CD14-positive monocyte (primary cell): Measurements from ENCODE around the gene SMPD2. TPM values are rescaled to one million over a fixed set of nuclear protein-coding genes. Genes with fewer than 3 reads are reported as not detected.

Experiments
- DNase-seq, 3 donors: peaks; one replicate each; pipeline ENCODE4 v3.0.0-alpha.2; 2011 to 2022
- H2AFZ ChIP-seq: 2 replicates; pipeline ENCODE4 v1.6.0; 2012; ENCODE audit warnings: mild to moderate bottlenecking, low read depth, low read length, inconsistent platforms; ENCODE audit not compliant: insufficient read depth, poor library complexity, severe bottlenecking
- H3K27ac ChIP-seq, 2 donors: 1 replicate in 1 of 2; 2 replicates in 1 of 2; pipeline ENCODE4 v1.5.1; 2012 to 2013; ENCODE audit warnings: low read length in 2 of 2, control low read depth in 1 of 2, inconsistent platforms in 1 of 2, low read depth in 1 of 2, mild to moderate bottlenecking in 1 of 2
- H3K27me3 ChIP-seq, 2 donors: one replicate each; pipeline versions ENCODE4 v1.6.0 to v1.6.1; 2011 to 2013; ENCODE audit warnings: low read length in 2 of 2; ENCODE audit not compliant: control insufficient read depth in 2 of 2, insufficient read depth in 2 of 2
- H3K36me3 ChIP-seq, 2 donors: replicated peaks in 1 of 2; 1 replicate in 1 of 2; 2 replicates in 1 of 2; pipeline versions ENCODE4 v1.5.1 to v1.6.1; 2012 to 2013; ENCODE audit warnings: low read length in 2 of 2, control low read depth in 1 of 2, inconsistent platforms in 1 of 2, mild to moderate bottlenecking in 1 of 2; ENCODE audit not compliant: insufficient read depth in 2 of 2, control insufficient read depth in 1 of 2
- H3K4me1 ChIP-seq, 2 donors: 1 replicate in 1 of 2; 2 replicates in 1 of 2; pipeline versions ENCODE4 v1.5.1 to v1.6.1; 2012 to 2013; ENCODE audit warnings: low read length in 2 of 2, control low read depth in 1 of 2, inconsistent platforms in 1 of 2, mild to moderate bottlenecking in 1 of 2, moderate library complexity in 1 of 2; ENCODE audit not compliant: insufficient read depth in 2 of 2, control insufficient read depth in 1 of 2
- H3K4me2 ChIP-seq: replicated peaks from 2 replicates; pipeline ENCODE3; 2012; ENCODE audit warnings: low read length, moderate library complexity, mild to moderate bottlenecking; ENCODE audit not compliant: poor library complexity, severe bottlenecking; ENCODE audit errors: extremely low read depth
- H3K4me3 ChIP-seq, 3 experiments: fragments of 200-600 bp in 1 of 3; sonication (generic) in 1 of 3; replicated peaks in 1 of 3; 1 replicate in 2 of 3; 2 replicates in 1 of 3; pipeline ENCODE4 v1.5.1; 2011 to 2013; ENCODE audit warnings: low read length in 3 of 3, mild to moderate bottlenecking in 3 of 3, control low read depth in 2 of 3, low read depth in 2 of 3, inconsistent platforms in 1 of 3, moderate library complexity in 1 of 3
- H3K79me2 ChIP-seq: 2 replicates; pipeline ENCODE4 v1.6.0; 2012; ENCODE audit warnings: mild to moderate bottlenecking, control low read depth, inconsistent platforms, low read length, moderate library complexity; ENCODE audit not compliant: insufficient read depth
- H3K9ac ChIP-seq: 2 replicates; pipeline ENCODE4 v1.6.0; 2017; ENCODE audit warnings: low read length, mild to moderate bottlenecking; ENCODE audit not compliant: insufficient read depth, poor library complexity, severe bottlenecking
- H3K9me3 ChIP-seq, 2 donors: replicated peaks in 1 of 2; 1 replicate in 1 of 2; 2 replicates in 1 of 2; pipeline versions ENCODE4 v1.5.1 to v1.6.1; 2012 to 2013; ENCODE audit warnings: low read length in 2 of 2, control low read depth in 1 of 2; ENCODE audit not compliant: control insufficient read depth in 1 of 2, insufficient read depth in 1 of 2
- H4K20me1 ChIP-seq: 2 replicates; pipeline ENCODE4 v1.6.0; 2012; ENCODE audit warnings: mild to moderate bottlenecking, low read length, control low read depth, moderate library complexity; ENCODE audit not compliant: insufficient read depth
- H3K27ac Mint-ChIP-seq, 7 donors: one replicate each; pipeline ENCODE4 v1.8.0; 2020; ENCODE audit warnings: mild to moderate bottlenecking in 7 of 7, mixed read lengths in 7 of 7, moderate library complexity in 6 of 7, inconsistent platforms in 2 of 7
- H3K27me3 Mint-ChIP-seq, 3 donors: one replicate each; pipeline ENCODE4 v1.8.0; 2021 to 2022; ENCODE audit warnings: low read depth in 3 of 3, mild to moderate bottlenecking in 3 of 3, mixed read lengths in 3 of 3, moderate library complexity in 3 of 3, inconsistent platforms in 1 of 3
- H3K36me3 Mint-ChIP-seq, 2 donors: one replicate each; pipeline ENCODE4 v1.8.0; 2020; ENCODE audit warnings: mixed read lengths in 2 of 2, inconsistent platforms in 1 of 2, mild to moderate bottlenecking in 1 of 2
- H3K4me1 Mint-ChIP-seq: one replicate; pipeline ENCODE4 v1.8.0; 2020; ENCODE audit warnings: mild to moderate bottlenecking, mixed read lengths
- H3K4me3 Mint-ChIP-seq, 2 donors: one replicate each; pipeline ENCODE4 v1.8.0; 2020; ENCODE audit warnings: mild to moderate bottlenecking in 2 of 2, mixed read lengths in 2 of 2, moderate library complexity in 1 of 2
- H3K9me3 Mint-ChIP-seq, 7 donors: one replicate each; pipeline ENCODE4 v1.8.0; 2020 to 2022; ENCODE audit warnings: mixed read lengths in 7 of 7, mild to moderate bottlenecking in 6 of 7, moderate library complexity in 6 of 7, inconsistent platforms in 2 of 7
- CTCF ChIP-seq: fragments of 200-600 bp; IDR thresholded peaks from one replicate; pipeline ENCODE4 v1.8.0; 2022; ENCODE audit warnings: antibody characterized with exemption, mild to moderate bottlenecking
- WGBS: methylation state at CpG from one replicate; pipeline ENCODE4 v1.1.5; 2013; ENCODE audit warnings: missing lambda C conversion rate; ENCODE audit not compliant: insufficient coverage; 5-methylcytosine and 5-hydroxymethylcytosine counted together
- intact Hi-C, 2 donors: fragments of 100-400 bp; cut with micrococcal nuclease; formaldehyde crosslinking; loops; one replicate each; pipeline versions ENCODE4 v1.15.0 to v1.15.1; 2023
- polyA plus RNA-seq, 3 donors: library from polyadenylated mRNA; depleted of rRNA in 1 of 3; unstranded in 2 of 3; stranded (reverse) in 1 of 3; fragments of 300-500 nt in 2 of 3; fragments of >200 nt in 1 of 3; fragmentation: Illumina TruSeq in 2 of 3; gene quantifications; 1 replicate in 2 of 3; 2 replicates in 1 of 3; pipeline ENCODE4 v1.2.3, GENCODE V29; 2012 to 2021

Gene SMPD2
- polyA plus RNA-seq, 3 donors: 9.5 to 14.3 (median 12.3) TPM

DNA sequence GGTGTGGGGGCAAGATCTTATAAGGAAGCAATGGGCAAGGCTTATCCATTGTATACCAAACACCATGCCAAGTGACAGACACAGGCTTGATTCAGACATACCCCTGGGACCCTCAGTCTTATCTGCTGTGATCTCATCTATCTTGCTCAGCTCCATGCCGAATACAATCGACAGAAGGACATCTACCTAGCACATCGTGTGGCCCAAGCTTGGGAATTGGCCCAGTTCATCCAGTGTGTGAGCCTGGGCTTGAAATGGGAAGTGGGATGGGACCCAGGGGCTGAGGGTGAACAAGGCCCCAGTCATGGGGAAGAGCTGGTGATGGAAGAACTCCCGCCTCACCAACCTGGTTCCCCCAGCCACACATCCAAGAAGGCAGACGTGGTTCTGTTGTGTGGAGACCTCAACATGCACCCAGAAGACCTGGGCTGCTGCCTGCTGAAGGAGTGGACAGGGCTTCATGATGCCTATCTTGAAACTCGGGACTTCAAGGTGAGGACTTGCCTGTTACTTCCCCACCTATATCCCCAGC lies 1.9 kb downstream of the SMPD2 start:
- no peak overlapping the region for H2AFZ ChIP-seq
- Mint-ChIP-seq H3K27me3 (peaks cover 1 to 10% (median 4%) of the 10 kb centered on the region in 3 donors), H3K36me3 (peaks cover 42 to 50% of the 10 kb centered on the region in 2 donors), H3K9me3 (peaks cover 0 to 2% (median 0%) of the 10 kb centered on the region in 7 donors), H3K4me1 (peaks cover 31% of the 10 kb centered on the region), H3K4me3 (peak overlapping the region in 1 of 2 donors; percentile 42), H3K27ac (peak overlapping the region in 3 of 7 donors; percentile 5 to 46 (median 23))
- H3K4me2 ChIP-seq: no peak overlapping the region
- peaks cover 40 to 49% of the 10 kb centered on the region in 2 donors for H3K36me3 ChIP-seq
- peak overlapping the region in 1 of 3 experiments; percentile 87 for H3K4me3 ChIP-seq
- DNase-seq: no peak
- 100% methylated on average over 4 of the region's 6 CpGs for WGBS
- H3K27ac ChIP-seq: no peak overlapping the region
- H3K4me1 ChIP-seq: peaks cover 17 to 29% of the 10 kb centered on the region in 2 donors
- no peaks in the 10 kb centered on the region for H3K9me3 ChIP-seq
- intact Hi-C loops: loop anchor here (5.0 kb wide), 1 partner anchor 40 kb away; the partner anchor contains the start of gene ZBTB24 (in 2 of the 2)
- peaks cover 52% of the 10 kb centered on the region for H4K20me1 ChIP-seq
- peaks cover 6% of the 10 kb centered on the region for H3K79me2 ChIP-seq
- no peak overlapping the region for H3K9ac ChIP-seq
- H3K27me3 ChIP-seq: peaks cover 0 to 4% of the 10 kb centered on the region in 2 donors
- TF ChIP-seq CTCF: no peak

DNA sequence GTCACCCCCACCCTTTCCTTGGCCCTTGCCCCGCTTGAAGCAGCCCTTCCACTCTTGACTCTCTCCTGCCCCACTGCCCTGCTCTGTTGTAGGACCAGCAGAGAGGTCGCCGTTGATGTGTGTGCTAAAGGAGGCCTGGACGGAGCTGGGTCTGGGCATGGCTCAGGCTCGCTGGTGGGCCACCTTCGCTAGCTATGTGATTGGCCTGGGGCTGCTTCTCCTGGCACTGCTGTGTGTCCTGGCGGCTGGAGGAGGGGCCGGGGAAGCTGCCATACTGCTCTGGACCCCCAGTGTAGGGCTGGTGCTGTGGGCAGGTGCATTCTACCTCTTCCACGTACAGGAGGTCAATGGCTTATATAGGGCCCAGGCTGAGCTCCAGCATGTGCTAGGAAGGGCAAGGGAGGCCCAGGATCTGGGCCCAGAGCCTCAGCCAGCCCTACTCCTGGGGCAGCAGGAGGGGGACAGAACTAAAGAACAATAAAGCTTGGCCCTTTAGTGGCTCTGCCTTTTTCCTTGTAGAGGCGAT lies 3.0 kb downstream of the SMPD2 start:
- peaks cover 12% of the 10 kb centered on the region for H3K79me2 ChIP-seq
- no peak overlapping the region for H3K9ac ChIP-seq
- H3K27ac ChIP-seq: no peak overlapping the region
- H3K4me2 ChIP-seq: no peak overlapping the region
- H3K4me3 ChIP-seq: no peak overlapping the region
- no peak overlapping the region for H2AFZ ChIP-seq
- Mint-ChIP-seq H3K4me3 (no peak overlapping the region), H3K27me3 (peaks cover 1 to 11% (median 4%) of the 10 kb centered on the region in 3 donors), H3K27ac (peak overlapping the region in 4 of 7 donors; percentile 27 to 76 (median 52)), H3K36me3 (peaks cover 42 to 59% of the 10 kb centered on the region in 2 donors), H3K9me3 (peaks cover 0 to 2% (median 0%) of the 10 kb centered on the region in 7 donors), H3K4me1 (peaks cover 40% of the 10 kb centered on the region)
- intact Hi-C loops: loop anchor here (5.0 kb wide), 1 partner anchor 39 kb away; the partner anchor contains the start of gene ZBTB24 (in 2 of the 2)
- TF ChIP-seq CTCF: no peak
- H3K36me3 ChIP-seq: peaks cover 42 to 59% of the 10 kb centered on the region in 2 donors
- no peak for DNase-seq
- WGBS: 98% methylated on average over 8 of the region's 10 CpGs
- H3K4me1 ChIP-seq: peaks cover 17 to 36% of the 10 kb centered on the region in 2 donors
- peaks cover 62% of the 10 kb centered on the region for H4K20me1 ChIP-seq
- H3K27me3 ChIP-seq: peaks cover 0 to 4% of the 10 kb centered on the region in 2 donors
- H3K9me3 ChIP-seq: no peaks in the 10 kb centered on the region
